BJ (cell line): Measurements from ENCODE around the gene CELF2. TPM values are rescaled to one million over a fixed set of nuclear protein-coding genes. Genes with fewer than 3 reads are reported as not detected.
"Not testable (repeated sequence)": the region's sequence is repeated elsewhere in the genome, so short reads cannot be mapped to it uniquely, and the experiment has no call there.

ENCODE experiments used
- CTCF ChIA-PET: fragments of 350-600 bp; formaldehyde crosslinking; extraction: SDS; loops from one replicate; lab custom pipeline; 2021; ENCODE audit warnings: antibody characterized with exemption, inconsistent platforms; lab: Yijun Ruan, JAX
- POLR2A ChIA-PET: fragments of 300-600 bp; sonication (Branson Sonifier 250); formaldehyde crosslinking; extraction: SDS; loops from one replicate; lab custom pipeline; 2021; ENCODE audit warnings: antibody characterized with exemption; lab: Charles Lee
- DNase-seq: peaks from one replicate; pipeline ENCODE4 v3.0.0-alpha.2; 2011; ENCODE audit warnings: low read depth
- H3K27me3 ChIP-seq: 2 replicates; pipeline ENCODE4 v1.6.0; 2011; ENCODE audit warnings: low read length; ENCODE audit not compliant: control insufficient read depth, insufficient read depth
- H3K36me3 ChIP-seq: 2 replicates; pipeline ENCODE4 v1.5.1; 2011; ENCODE audit warnings: low read length; ENCODE audit not compliant: control insufficient read depth, insufficient read depth
- H3K4me3 ChIP-seq: 2 replicates; pipeline ENCODE4 v1.5.1; 2011; ENCODE audit warnings: low read depth, mild to moderate bottlenecking, control low read depth, low read length
- polyA plus RNA-seq: library from polyadenylated mRNA; depleted of rRNA; stranded (reverse); fragments of >200 nt; gene quantifications from 2 replicates; pipeline ENCODE4 v1.2.3, GENCODE V29; 2011
- TF ChIP-seq, protein P1 (sequence below): IDR thresholded peaks from 2 replicates; pipeline ENCODE4 v1.5.1; 2011; ENCODE audit warnings: low read depth, mild to moderate bottlenecking, control low read depth, inconsistent platforms, low read length, moderate library complexity; ENCODE audit not compliant: insufficient read depth

The CELF2 gene
- polyA plus RNA-seq, 1 experiment, result 8.8 TPM

DNA sequence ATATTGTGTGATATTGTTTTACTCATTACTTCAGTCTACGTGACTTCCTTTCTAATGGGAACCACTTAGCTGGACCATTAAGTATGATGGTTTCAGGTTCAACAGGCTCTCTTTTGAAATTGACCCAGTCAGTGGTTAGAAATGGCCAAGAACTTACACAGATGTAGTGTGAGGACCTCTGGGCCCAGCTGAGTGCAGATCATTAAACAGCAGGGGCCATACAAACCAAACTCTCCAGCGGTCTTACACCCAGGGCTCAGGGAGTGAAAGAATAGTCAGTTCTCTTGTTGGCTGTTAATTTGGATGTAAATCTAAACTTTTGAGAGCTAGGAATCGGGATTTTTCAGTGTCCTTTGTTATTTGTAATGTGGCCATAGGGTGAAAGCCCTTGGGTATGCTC, 107.3 kb downstream of the CELF2 start:
- Histone ChIP-seq H3K36me3 (no peaks in the 10 kb centered on the region), H3K4me3 (no peak overlapping the region), H3K27me3 (no peaks in the 10 kb centered on the region)
- TF ChIP-seq, protein P1, sequence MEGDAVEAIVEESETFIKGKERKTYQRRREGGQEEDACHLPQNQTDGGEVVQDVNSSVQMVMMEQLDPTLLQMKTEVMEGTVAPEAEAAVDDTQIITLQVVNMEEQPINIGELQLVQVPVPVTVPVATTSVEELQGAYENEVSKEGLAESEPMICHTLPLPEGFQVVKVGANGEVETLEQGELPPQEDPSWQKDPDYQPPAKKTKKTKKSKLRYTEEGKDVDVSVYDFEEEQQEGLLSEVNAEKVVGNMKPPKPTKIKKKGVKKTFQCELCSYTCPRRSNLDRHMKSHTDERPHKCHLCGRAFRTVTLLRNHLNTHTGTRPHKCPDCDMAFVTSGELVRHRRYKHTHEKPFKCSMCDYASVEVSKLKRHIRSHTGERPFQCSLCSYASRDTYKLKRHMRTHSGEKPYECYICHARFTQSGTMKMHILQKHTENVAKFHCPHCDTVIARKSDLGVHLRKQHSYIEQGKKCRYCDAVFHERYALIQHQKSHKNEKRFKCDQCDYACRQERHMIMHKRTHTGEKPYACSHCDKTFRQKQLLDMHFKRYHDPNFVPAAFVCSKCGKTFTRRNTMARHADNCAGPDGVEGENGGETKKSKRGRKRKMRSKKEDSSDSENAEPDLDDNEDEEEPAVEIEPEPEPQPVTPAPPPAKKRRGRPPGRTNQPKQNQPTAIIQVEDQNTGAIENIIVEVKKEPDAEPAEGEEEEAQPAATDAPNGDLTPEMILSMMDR, result no peak
- DNase-seq, result no peak
- CTCF ChIA-PET, result no interaction called here
- POLR2A ChIA-PET, result no interaction called here

DNA sequence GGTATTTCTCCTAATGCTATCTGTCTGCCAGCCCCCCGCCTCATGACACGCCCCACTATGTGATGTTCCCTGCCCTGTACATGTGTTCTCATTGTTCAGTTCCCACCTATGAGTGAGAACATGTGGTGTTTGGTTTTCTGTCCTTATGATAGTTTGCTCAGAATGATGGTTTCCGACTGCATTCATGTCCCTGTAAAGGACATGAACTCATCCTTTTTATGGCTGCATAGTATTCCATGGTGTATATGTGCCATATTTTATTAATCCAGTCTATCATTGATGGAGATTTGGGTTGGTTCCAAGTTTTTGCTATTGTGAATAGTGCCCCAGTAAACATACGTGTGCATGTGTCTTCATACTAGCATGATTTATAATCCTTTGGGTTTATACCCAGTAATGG, 109.3 kb downstream of the CELF2 start:
- CTCF ChIA-PET, POLR2A ChIA-PET: not testable (repeated sequence)

DNA sequence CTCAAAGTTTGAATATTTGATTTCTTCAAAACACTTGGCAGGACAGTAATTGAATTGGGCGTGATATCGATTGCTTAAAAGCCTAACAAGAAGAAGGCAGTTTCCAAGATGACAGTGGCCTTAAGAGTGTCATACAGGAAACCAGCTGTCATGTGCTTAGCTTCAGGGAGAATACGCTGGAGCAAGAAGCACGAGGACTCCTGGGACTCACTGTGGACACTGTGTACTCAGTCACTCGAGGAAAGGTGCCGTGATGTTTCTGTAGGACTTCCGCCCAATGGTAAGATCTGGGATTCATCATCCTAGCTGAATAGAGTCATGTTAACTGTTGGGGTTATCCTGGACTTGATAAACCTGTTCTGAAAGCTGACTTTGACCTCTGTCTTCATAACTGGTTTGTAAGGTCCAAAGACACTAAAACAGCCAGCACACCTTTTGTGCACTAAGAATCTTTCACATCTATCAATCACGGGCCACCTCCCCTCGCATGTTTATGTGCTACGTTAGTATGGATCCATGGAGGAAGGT, 113.5 kb downstream of the CELF2 start:
- H3K27me3 ChIP-seq, result no peaks in the 10 kb centered on the region
- CTCF ChIA-PET, result no interaction called here
- no peak for DNase-seq
- POLR2A ChIA-PET, result no interaction called here
- no peaks in the 10 kb centered on the region for H3K36me3 ChIP-seq
- TF ChIP-seq, protein P1, result no peak
- no peak overlapping the region for H3K4me3 ChIP-seq

More for the DNA sequence above, 109.3 kb downstream of the CELF2 start:
- H3K36me3 ChIP-seq, H3K27me3 ChIP-seq, H3K4me3 ChIP-seq, DNase-seq: not testable (repeated sequence)

DNA sequence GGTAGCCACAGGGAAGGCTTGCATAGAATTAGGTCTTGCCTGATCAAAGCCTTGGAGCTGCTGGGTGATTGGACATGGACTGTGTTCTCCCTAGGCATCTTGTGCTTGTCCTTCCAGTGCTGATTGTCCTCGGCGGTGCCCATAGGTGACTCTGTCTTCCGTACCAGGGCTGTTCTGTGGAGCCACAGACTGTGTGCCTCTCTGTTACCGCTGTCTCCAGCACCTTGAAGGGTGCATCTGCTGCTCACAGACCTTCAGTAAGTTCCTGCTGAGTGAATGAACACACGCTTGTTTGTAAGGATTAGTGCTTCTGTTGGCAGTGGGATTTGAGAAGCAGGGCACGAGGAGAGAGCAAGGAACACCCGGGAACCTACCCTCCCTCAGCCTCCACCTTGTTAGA, 116.7 kb downstream of the CELF2 start:
- Histone ChIP-seq H3K4me3 (no peak overlapping the region), H3K36me3 (no peaks in the 10 kb centered on the region), H3K27me3 (no peaks in the 10 kb centered on the region)
- CTCF ChIA-PET, result no interaction called here
- POLR2A ChIA-PET, result no interaction called here
- DNase-seq, result no peak
- TF ChIP-seq, protein P1, result no peak

DNA sequence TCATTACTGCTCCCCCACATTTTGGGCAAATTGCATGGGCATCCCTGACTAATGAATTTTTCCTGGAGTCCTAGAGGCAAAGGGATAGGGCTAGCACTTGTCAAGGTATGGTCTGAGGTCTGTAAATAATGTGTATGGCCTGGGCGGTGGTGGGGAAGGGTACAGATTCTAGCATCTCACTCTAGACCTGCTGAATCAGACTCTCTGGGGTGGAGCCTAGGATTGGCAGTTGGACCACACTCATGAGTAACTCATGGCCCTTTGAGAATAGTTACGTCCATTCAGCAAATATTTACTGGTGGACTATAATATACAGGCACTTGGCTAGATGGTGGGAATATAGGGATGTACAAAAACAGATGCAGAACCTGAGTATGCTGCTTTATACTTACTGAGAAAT, 118.0 kb downstream of the CELF2 start:
- no peaks in the 10 kb centered on the region for H3K36me3 ChIP-seq
- DNase-seq, result no peak
- TF ChIP-seq, protein P1, result no peak
- CTCF ChIA-PET, result no interaction called here
- POLR2A ChIA-PET, result no interaction called here
- no peak overlapping the region for H3K4me3 ChIP-seq
- H3K27me3 ChIP-seq, result no peaks in the 10 kb centered on the region
